Measurements from ENCODE around the gene AREG.

The AREG gene

GRCh38 chr4:74464291-74464690 lies 19.4 kb downstream of the AREG start:
- no peak for DNase-seq

GRCh38 chr4:74466242-74466641 lies 21.3 kb downstream of the AREG start:
- DNase-seq, result no peak

GRCh38 chr4:74471264-74471663 lies 26.3 kb downstream of the AREG start:
- DNase-seq, result no peak

GRCh38 chr4:74473155-74473811 lies 28.3 kb downstream of the AREG start:
- DNase-seq, result no peak

- DNase-seq, result no peak
These were observed 29.6 kb downstream of the AREG start for GRCh38 chr4:74474345-74475090.

GRCh38 chr4:74475091-74475800 lies 30.3 kb downstream of the AREG start:
- no peak for DNase-seq

- DNase-seq, result no peak
These were observed 31.0 kb downstream of the AREG start for GRCh38 chr4:74475946-74476345.

GRCh38 chr4:74479009-74479408 lies 34.1 kb downstream of the AREG start:
- DNase-seq, result no peak

GRCh38 chr4:74480267-74480666 lies 35.3 kb downstream of the AREG start:
- DNase-seq, result no peak

- DNase-seq, result no peak
These were observed 37.1 kb downstream of the AREG start for GRCh38 chr4:74481891-74482609.

GRCh38 chr4:74483226-74483911 lies 38.4 kb downstream of the AREG start:
- DNase-seq, result no peak

- DNase-seq, result no peak
These were observed 42.0 kb downstream of the AREG start for GRCh38 chr4:74486905-74487304.

- no peak for DNase-seq
These were observed 42.8 kb downstream of the AREG start for GRCh38 chr4:74487771-74488170.

- DNase-seq, result no peak
These were observed 45.8 kb downstream of the AREG start for GRCh38 chr4:74490736-74491135.

GRCh38 chr4:74499986-74500781 lies 55.2 kb downstream of the AREG start:
- DNase-seq, result no peak

- no peak for DNase-seq
These were observed 56.6 kb downstream of the AREG start for GRCh38 chr4:74501579-74501978.

- DNase-seq, result no peak
These were observed 58.6 kb downstream of the AREG start for GRCh38 chr4:74503580-74503979.

- DNase-seq, result no peak
These were observed 59.3 kb downstream of the AREG start for GRCh38 chr4:74504212-74504611.

Data from hippocampal formation (tissue), 2 donors.